ENCODE measurements around the gene ZNF536.

DNA sequence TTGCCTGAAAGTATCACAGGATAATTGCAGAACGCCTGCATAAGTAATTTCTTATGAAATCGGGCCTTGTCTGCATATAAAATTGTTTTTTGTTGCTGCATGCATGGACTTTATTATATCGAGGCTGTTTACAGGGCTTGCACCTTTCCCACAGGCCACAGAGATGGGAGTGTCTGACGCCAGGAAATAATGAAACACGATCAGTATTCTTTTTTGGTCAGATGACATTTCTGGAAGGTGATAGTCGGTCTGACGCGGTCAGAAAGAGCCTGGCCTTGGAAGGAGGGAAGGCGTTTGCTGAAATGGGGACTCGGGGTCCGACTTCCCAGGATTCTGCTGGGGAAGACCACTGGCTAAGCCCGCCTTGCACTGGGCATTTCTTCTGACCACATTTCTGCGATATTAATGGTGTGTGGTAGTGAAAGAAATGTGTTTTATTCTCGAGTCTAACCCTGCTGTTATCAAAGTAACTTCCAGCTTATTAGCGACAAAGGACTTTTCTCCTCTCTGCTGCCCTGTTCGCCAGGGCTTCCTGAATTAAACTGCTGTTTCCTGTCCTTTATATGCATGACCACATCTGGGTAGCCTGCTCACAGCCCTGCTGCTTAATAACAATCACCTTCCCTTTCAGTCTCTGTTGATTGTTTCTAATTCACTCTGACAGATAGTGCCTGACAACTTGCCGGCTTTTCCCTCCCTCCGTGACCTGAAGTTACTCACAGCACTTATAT lies 11.6 kb upstream of the ZNF536 start:
- TF ChIP-seq, protein P1, sequence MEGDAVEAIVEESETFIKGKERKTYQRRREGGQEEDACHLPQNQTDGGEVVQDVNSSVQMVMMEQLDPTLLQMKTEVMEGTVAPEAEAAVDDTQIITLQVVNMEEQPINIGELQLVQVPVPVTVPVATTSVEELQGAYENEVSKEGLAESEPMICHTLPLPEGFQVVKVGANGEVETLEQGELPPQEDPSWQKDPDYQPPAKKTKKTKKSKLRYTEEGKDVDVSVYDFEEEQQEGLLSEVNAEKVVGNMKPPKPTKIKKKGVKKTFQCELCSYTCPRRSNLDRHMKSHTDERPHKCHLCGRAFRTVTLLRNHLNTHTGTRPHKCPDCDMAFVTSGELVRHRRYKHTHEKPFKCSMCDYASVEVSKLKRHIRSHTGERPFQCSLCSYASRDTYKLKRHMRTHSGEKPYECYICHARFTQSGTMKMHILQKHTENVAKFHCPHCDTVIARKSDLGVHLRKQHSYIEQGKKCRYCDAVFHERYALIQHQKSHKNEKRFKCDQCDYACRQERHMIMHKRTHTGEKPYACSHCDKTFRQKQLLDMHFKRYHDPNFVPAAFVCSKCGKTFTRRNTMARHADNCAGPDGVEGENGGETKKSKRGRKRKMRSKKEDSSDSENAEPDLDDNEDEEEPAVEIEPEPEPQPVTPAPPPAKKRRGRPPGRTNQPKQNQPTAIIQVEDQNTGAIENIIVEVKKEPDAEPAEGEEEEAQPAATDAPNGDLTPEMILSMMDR (IDR thresholded peaks at IDR 0.05; ENCODE audit: insufficient read depth, low read length), result no peak
- TF ChIP-seq POLR2AphosphoS5 (IDR thresholded peaks at IDR 0.05; ENCODE audit: low read depth), result no peak
- TF ChIP-seq, protein P2, sequence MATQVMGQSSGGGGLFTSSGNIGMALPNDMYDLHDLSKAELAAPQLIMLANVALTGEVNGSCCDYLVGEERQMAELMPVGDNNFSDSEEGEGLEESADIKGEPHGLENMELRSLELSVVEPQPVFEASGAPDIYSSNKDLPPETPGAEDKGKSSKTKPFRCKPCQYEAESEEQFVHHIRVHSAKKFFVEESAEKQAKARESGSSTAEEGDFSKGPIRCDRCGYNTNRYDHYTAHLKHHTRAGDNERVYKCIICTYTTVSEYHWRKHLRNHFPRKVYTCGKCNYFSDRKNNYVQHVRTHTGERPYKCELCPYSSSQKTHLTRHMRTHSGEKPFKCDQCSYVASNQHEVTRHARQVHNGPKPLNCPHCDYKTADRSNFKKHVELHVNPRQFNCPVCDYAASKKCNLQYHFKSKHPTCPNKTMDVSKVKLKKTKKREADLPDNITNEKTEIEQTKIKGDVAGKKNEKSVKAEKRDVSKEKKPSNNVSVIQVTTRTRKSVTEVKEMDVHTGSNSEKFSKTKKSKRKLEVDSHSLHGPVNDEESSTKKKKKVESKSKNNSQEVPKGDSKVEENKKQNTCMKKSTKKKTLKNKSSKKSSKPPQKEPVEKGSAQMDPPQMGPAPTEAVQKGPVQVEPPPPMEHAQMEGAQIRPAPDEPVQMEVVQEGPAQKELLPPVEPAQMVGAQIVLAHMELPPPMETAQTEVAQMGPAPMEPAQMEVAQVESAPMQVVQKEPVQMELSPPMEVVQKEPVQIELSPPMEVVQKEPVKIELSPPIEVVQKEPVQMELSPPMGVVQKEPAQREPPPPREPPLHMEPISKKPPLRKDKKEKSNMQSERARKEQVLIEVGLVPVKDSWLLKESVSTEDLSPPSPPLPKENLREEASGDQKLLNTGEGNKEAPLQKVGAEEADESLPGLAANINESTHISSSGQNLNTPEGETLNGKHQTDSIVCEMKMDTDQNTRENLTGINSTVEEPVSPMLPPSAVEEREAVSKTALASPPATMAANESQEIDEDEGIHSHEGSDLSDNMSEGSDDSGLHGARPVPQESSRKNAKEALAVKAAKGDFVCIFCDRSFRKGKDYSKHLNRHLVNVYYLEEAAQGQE (IDR thresholded peaks at IDR 0.05; ENCODE audit: insufficient replicate concordance, low read depth), result no peak

Measured in HL-60 (cell line).